GM23338 (cell line): ENCODE results near the gene TNPO3.

ENCODE experiments used
- CREB1 ChIP-seq: fragments of 250-450 bp; sonication (Bioruptor Pico); IDR thresholded peaks from 2 replicates; pipeline ENCODE4 v1.5.0; 2020; ENCODE audit warnings: low read depth, mild to moderate bottlenecking, moderate library complexity
- EZH2 ChIP-seq: fragments of 200-600 bp; sonication (generic); IDR thresholded peaks from one replicate; pipeline ENCODE4 v1.8.0; 2017; ENCODE audit warnings: antibody characterized with exemption, mild to moderate bottlenecking, low read depth; ENCODE audit not compliant: unreplicated experiment
- EZH2phosphoT487 ChIP-seq: fragments of 200-600 bp; sonication (generic); IDR thresholded peaks from one replicate; pipeline ENCODE4 v1.8.1; 2018; ENCODE audit warnings: antibody characterized with exemption; ENCODE audit not compliant: unreplicated experiment
- JUNB ChIP-seq: IDR thresholded peaks from one replicate; pipeline ENCODE4 v1.6.1; 2016; ENCODE audit warnings: antibody characterized with exemption; ENCODE audit not compliant: unreplicated experiment
- NANOG ChIP-seq: IDR thresholded peaks from 2 replicates; pipeline ENCODE4 v1.6.1; 2016; ENCODE audit warnings: antibody characterized with exemption, borderline replicate concordance
- POLR2AphosphoS5 ChIP-seq: IDR thresholded peaks from 2 replicates; pipeline ENCODE4 v1.6.1; 2016; ENCODE audit warnings: antibody characterized with exemption, low read depth
- STAT1 ChIP-seq: IDR thresholded peaks from one replicate; pipeline ENCODE4 v1.6.1; 2016; ENCODE audit warnings: antibody characterized with exemption; ENCODE audit not compliant: unreplicated experiment
- ZNF114 ChIP-seq: fragments of 250-450 bp; sonication (Bioruptor Pico); IDR thresholded peaks from 2 replicates; pipeline ENCODE4 v1.5.0; 2020; ENCODE audit warnings: mild to moderate bottlenecking, moderate library complexity
- ZNF331 ChIP-seq: fragments of 250-450 bp; sonication (Bioruptor Pico); IDR thresholded peaks from 2 replicates; pipeline ENCODE4 v1.5.0; 2020; ENCODE audit warnings: low read depth, mild to moderate bottlenecking, moderate library complexity
- TF ChIP-seq, protein P1 (sequence below), 2 experiments: fragments of 200-600 bp in 1 of 2; sonication (generic) in 1 of 2; conservative IDR thresholded peaks; 2 replicates each; pipeline versions ENCODE4 v1.5.1 to v1.6.1; 2016 to 2017; ENCODE audit warnings: antibody characterized with exemption in 2 of 2, low read depth in 2 of 2, mild to moderate bottlenecking in 2 of 2, moderate library complexity in 1 of 2
- TF ChIP-seq, protein P2 (sequence below): IDR thresholded peaks from one replicate; pipeline ENCODE4 v1.6.1; 2018; ENCODE audit warnings: antibody characterized with exemption; ENCODE audit not compliant: unreplicated experiment
- TF ChIP-seq, protein P3 (sequence below): IDR thresholded peaks from 2 replicates; pipeline ENCODE4 v1.6.1; 2016; ENCODE audit warnings: antibody characterized with exemption
- TF ChIP-seq, protein P4 (sequence below): fragments of 250-450 bp; sonication (Bioruptor Pico); IDR thresholded peaks from 2 replicates; pipeline ENCODE4 v1.5.0; 2020; ENCODE audit warnings: mild to moderate bottlenecking, moderate library complexity

DNA sequence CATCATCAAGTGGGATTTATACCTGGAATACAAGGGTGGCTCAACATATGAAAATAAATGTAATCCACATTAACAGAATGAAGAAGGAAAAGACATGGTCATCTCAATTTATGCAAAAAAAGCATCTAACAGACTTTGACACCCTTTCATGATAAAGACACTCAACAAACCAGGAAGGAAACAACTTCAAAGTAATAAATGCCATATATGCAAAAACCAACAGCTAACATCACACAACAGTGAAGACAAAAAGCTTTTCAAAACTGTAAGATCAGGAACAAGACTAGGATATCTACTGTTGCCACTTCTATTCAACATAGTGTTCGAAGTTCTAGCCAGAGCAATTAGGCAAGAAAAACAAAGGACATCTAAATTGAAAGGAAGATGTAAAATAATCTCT, 22.9 kb downstream of the TNPO3 start:
- TF ChIP-seq POLR2AphosphoS5, result no peak
- TF ChIP-seq, protein P1, sequence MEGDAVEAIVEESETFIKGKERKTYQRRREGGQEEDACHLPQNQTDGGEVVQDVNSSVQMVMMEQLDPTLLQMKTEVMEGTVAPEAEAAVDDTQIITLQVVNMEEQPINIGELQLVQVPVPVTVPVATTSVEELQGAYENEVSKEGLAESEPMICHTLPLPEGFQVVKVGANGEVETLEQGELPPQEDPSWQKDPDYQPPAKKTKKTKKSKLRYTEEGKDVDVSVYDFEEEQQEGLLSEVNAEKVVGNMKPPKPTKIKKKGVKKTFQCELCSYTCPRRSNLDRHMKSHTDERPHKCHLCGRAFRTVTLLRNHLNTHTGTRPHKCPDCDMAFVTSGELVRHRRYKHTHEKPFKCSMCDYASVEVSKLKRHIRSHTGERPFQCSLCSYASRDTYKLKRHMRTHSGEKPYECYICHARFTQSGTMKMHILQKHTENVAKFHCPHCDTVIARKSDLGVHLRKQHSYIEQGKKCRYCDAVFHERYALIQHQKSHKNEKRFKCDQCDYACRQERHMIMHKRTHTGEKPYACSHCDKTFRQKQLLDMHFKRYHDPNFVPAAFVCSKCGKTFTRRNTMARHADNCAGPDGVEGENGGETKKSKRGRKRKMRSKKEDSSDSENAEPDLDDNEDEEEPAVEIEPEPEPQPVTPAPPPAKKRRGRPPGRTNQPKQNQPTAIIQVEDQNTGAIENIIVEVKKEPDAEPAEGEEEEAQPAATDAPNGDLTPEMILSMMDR (conservative IDR thresholded peaks at IDR 0.05; ENCODE audit: low read depth in 2 of 2), result no peak
- no peak for TF ChIP-seq STAT1
- no peak for TF ChIP-seq EZH2phosphoT487
- TF ChIP-seq CREB1 (CRISPR knock-in tag), result no peak
- TF ChIP-seq, protein P2, sequence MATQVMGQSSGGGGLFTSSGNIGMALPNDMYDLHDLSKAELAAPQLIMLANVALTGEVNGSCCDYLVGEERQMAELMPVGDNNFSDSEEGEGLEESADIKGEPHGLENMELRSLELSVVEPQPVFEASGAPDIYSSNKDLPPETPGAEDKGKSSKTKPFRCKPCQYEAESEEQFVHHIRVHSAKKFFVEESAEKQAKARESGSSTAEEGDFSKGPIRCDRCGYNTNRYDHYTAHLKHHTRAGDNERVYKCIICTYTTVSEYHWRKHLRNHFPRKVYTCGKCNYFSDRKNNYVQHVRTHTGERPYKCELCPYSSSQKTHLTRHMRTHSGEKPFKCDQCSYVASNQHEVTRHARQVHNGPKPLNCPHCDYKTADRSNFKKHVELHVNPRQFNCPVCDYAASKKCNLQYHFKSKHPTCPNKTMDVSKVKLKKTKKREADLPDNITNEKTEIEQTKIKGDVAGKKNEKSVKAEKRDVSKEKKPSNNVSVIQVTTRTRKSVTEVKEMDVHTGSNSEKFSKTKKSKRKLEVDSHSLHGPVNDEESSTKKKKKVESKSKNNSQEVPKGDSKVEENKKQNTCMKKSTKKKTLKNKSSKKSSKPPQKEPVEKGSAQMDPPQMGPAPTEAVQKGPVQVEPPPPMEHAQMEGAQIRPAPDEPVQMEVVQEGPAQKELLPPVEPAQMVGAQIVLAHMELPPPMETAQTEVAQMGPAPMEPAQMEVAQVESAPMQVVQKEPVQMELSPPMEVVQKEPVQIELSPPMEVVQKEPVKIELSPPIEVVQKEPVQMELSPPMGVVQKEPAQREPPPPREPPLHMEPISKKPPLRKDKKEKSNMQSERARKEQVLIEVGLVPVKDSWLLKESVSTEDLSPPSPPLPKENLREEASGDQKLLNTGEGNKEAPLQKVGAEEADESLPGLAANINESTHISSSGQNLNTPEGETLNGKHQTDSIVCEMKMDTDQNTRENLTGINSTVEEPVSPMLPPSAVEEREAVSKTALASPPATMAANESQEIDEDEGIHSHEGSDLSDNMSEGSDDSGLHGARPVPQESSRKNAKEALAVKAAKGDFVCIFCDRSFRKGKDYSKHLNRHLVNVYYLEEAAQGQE, result no peak
- no peak for TF ChIP-seq JUNB
- TF ChIP-seq EZH2, result no peak
- TF ChIP-seq ZNF114, result no peak
- TF ChIP-seq ZNF331, result no peak
- no peak for TF ChIP-seq NANOG
- TF ChIP-seq, protein P3, sequence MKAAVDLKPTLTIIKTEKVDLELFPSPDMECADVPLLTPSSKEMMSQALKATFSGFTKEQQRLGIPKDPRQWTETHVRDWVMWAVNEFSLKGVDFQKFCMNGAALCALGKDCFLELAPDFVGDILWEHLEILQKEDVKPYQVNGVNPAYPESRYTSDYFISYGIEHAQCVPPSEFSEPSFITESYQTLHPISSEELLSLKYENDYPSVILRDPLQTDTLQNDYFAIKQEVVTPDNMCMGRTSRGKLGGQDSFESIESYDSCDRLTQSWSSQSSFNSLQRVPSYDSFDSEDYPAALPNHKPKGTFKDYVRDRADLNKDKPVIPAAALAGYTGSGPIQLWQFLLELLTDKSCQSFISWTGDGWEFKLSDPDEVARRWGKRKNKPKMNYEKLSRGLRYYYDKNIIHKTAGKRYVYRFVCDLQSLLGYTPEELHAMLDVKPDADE, result no peak
- TF ChIP-seq, protein P4, sequence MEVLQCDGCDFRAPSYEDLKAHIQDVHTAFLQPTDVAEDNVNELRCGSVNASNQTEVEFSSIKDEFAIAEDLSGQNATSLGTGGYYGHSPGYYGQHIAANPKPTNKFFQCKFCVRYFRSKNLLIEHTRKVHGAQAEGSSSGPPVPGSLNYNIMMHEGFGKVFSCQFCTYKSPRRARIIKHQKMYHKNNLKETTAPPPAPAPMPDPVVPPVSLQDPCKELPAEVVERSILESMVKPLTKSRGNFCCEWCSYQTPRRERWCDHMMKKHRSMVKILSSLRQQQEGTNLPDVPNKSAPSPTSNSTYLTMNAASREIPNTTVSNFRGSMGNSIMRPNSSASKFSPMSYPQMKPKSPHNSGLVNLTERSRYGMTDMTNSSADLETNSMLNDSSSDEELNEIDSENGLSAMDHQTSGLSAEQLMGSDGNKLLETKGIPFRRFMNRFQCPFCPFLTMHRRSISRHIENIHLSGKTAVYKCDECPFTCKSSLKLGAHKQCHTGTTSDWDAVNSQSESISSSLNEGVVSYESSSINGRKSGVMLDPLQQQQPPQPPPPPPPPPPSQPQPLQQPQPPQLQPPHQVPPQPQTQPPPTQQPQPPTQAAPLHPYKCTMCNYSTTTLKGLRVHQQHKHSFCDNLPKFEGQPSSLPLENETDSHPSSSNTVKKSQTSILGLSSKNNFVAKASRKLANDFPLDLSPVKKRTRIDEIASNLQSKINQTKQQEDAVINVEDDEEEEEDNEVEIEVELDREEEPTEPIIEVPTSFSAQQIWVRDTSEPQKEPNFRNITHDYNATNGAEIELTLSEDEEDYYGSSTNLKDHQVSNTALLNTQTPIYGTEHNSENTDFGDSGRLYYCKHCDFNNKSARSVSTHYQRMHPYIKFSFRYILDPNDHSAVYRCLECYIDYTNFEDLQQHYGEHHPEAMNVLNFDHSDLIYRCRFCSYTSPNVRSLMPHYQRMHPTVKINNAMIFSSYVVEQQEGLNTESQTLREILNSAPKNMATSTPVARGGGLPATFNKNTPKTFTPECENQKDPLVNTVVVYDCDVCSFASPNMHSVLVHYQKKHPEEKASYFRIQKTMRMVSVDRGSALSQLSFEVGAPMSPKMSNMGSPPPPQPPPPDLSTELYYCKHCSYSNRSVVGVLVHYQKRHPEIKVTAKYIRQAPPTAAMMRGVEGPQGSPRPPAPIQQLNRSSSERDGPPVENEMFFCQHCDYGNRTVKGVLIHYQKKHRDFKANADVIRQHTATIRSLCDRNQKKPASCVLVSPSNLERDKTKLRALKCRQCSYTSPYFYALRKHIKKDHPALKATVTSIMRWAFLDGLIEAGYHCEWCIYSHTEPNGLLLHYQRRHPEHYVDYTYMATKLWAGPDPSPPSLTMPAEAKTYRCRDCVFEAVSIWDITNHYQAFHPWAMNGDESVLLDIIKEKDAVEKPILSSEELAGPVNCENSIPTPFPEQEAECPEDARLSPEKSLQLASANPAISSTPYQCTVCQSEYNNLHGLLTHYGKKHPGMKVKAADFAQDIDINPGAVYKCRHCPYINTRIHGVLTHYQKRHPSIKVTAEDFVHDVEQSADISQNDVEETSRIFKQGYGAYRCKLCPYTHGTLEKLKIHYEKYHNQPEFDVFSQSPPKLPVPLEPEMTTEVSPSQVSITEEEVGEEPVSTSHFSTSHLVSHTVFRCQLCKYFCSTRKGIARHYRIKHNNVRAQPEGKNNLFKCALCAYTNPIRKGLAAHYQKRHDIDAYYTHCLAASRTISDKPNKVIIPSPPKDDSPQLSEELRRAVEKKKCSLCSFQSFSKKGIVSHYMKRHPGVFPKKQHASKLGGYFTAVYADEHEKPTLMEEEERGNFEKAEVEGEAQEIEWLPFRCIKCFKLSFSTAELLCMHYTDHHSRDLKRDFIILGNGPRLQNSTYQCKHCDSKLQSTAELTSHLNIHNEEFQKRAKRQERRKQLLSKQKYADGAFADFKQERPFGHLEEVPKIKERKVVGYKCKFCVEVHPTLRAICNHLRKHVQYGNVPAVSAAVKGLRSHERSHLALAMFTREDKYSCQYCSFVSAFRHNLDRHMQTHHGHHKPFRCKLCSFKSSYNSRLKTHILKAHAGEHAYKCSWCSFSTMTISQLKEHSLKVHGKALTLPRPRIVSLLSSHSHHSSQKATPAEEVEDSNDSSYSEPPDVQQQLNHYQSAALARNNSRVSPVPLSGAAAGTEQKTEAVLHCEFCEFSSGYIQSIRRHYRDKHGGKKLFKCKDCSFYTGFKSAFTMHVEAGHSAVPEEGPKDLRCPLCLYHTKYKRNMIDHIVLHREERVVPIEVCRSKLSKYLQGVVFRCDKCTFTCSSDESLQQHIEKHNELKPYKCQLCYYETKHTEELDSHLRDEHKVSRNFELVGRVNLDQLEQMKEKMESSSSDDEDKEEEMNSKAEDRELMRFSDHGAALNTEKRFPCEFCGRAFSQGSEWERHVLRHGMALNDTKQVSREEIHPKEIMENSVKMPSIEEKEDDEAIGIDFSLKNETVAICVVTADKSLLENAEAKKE, result no peak
